Measurements from ENCODE around the gene B4GALT3.

DNA sequence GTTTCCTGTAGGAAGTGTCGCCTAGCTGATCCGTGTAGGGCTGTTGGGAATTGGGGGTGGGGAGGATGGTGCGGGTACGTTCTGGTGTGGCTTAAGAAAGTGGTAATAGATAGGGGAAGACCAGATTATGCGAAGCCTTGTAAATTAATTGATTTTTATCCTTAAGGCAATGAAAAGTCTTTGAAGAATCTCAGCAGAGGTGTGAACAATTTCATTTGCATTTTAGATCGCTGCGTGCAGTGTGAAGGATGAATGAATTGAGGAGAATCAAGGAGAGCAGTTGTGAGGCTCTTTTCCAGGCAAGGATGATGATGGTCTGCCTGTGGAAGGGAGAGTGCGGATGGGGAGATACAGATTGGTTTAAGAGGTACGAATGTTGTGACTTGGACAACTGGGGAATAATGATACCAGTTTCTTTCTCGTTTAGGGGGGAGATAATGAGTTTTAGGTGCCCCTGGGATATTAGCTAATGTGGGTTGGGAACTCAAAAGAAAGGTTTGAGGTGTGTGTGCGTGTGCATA is 44.0 kb downstream of the B4GALT3 start:
- TF ChIP-seq CTCF (conservative IDR thresholded peaks at IDR 0.05 in 1 of 2, IDR thresholded peaks at IDR 0.05 in 1 of 2; ENCODE audit: low read depth in 1 of 2, low read length in 2 of 2) (no peak), EZH2 (IDR thresholded peaks at IDR 0.05; ENCODE audit: low read length, missing control alignments) (no peak)

Measured in fibroblast of lung (primary cell).